ENCODE data around the gene EIF1AD. TPM values are rescaled to one million over a fixed set of nuclear protein-coding genes. Genes with fewer than 3 reads are reported as not detected.
A peak's percentile ranks its signal among the peaks of the same experiment; 100 is the strongest.

Gene EIF1AD
- total and polyA plus RNA-seq, 9 of the 15 experiments (the other 6 are each of a cell fraction or from before 2014, with no cell fraction given) = 50.1 to 98.8 (median 58.7) TPM

DNA sequence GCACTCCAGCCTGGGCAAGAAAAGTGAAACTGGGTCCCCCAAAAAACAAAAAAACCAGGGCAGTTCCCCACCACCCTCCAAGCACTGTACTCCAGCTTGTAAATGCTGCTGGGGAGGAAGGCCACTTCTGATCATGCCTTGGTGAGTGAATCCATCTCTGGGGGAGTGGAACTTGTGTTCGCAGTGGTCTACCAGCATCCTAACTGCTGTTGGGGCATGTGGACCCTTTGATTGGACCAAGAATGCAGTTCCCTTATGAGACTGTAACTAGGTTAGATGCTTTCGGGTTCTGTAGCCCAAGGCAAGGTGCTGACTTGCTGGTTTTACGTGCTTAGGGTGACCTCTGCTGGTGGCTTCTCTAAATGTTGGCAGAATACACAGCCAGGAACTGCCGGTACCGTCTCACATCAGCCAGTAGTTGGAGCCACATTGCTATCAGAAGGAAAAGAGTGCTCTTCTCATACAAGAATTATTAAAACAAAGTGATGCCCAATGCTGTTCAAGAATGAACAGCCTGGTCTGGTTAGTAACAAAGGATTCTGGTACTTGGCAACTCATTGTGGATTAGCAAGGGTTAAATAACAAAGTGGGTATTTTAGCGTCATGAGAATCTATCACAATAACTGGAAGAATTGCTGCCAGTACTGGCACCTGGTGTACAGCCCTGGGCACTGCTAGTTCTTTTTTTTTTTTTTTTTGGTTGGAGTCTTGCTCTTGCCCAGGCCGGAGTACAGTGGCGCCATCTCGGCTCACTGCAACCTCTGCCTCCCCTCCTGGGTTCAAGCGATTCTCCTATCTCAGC lies 13.0 kb downstream of the EIF1AD start (continued):
- TF ChIP-seq ZNF764 (CRISPR knock-in tag; IDR thresholded peaks at IDR 0.05; ENCODE audit: low read depth) (no peak), GTF2F1 (IDR thresholded peaks at IDR 0.05; ENCODE audit: low read depth, low read length) (no peak), RBM17 (IDR thresholded peaks at IDR 0.05; ENCODE audit: borderline replicate concordance, low read depth, low read length) (no peak), BACH1 (tag; IDR thresholded peaks at IDR 0.05) (no peak), MEIS2 (IDR thresholded peaks at IDR 0.05; ENCODE audit: partially characterized antibody) (no peak), MCM5 (IDR thresholded peaks at IDR 0.05; ENCODE audit: low read depth) (no peak), SNRNP70 (optimal IDR thresholded peaks at IDR 0.05; ENCODE audit: low read depth, low read length) (no peak), RBM25 (IDR thresholded peaks at IDR 0.05; ENCODE audit: low read depth, low read length, severe bottlenecking) (no peak), ZC3H8 (IDR thresholded peaks at IDR 0.05) (no peak), ZNF431 (CRISPR knock-in tag; IDR thresholded peaks at IDR 0.05) (no peak), NR2C1 (IDR thresholded peaks at IDR 0.05) (no peak), NR2C1 (tag; IDR thresholded peaks at IDR 0.05) (no peak), PTBP1 (IDR thresholded peaks at IDR 0.05; ENCODE audit: low read depth, low read length) (no peak), EGR1 (conservative IDR thresholded peaks at IDR 0.05) (no peak)
- TF ChIP-seq, protein P1, sequence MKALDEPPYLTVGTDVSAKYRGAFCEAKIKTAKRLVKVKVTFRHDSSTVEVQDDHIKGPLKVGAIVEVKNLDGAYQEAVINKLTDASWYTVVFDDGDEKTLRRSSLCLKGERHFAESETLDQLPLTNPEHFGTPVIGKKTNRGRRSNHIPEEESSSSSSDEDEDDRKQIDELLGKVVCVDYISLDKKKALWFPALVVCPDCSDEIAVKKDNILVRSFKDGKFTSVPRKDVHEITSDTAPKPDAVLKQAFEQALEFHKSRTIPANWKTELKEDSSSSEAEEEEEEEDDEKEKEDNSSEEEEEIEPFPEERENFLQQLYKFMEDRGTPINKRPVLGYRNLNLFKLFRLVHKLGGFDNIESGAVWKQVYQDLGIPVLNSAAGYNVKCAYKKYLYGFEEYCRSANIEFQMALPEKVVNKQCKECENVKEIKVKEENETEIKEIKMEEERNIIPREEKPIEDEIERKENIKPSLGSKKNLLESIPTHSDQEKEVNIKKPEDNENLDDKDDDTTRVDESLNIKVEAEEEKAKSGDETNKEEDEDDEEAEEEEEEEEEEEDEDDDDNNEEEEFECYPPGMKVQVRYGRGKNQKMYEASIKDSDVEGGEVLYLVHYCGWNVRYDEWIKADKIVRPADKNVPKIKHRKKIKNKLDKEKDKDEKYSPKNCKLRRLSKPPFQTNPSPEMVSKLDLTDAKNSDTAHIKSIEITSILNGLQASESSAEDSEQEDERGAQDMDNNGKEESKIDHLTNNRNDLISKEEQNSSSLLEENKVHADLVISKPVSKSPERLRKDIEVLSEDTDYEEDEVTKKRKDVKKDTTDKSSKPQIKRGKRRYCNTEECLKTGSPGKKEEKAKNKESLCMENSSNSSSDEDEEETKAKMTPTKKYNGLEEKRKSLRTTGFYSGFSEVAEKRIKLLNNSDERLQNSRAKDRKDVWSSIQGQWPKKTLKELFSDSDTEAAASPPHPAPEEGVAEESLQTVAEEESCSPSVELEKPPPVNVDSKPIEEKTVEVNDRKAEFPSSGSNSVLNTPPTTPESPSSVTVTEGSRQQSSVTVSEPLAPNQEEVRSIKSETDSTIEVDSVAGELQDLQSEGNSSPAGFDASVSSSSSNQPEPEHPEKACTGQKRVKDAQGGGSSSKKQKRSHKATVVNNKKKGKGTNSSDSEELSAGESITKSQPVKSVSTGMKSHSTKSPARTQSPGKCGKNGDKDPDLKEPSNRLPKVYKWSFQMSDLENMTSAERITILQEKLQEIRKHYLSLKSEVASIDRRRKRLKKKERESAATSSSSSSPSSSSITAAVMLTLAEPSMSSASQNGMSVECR (CRISPR knock-in tag; IDR thresholded peaks at IDR 0.05) = no peak
- TF ChIP-seq, protein P2, sequence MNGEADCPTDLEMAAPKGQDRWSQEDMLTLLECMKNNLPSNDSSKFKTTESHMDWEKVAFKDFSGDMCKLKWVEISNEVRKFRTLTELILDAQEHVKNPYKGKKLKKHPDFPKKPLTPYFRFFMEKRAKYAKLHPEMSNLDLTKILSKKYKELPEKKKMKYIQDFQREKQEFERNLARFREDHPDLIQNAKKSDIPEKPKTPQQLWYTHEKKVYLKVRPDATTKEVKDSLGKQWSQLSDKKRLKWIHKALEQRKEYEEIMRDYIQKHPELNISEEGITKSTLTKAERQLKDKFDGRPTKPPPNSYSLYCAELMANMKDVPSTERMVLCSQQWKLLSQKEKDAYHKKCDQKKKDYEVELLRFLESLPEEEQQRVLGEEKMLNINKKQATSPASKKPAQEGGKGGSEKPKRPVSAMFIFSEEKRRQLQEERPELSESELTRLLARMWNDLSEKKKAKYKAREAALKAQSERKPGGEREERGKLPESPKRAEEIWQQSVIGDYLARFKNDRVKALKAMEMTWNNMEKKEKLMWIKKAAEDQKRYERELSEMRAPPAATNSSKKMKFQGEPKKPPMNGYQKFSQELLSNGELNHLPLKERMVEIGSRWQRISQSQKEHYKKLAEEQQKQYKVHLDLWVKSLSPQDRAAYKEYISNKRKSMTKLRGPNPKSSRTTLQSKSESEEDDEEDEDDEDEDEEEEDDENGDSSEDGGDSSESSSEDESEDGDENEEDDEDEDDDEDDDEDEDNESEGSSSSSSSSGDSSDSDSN (IDR thresholded peaks at IDR 0.05; ENCODE audit: borderline replicate concordance in 1 of 2, low read depth in 2 of 2, low read length in 2 of 2) = 0 out of 4 replicates have a peak, but pooled peaks of 1 of the 2 experiments have one; percentile 41
- TF ChIP-seq, protein P3, sequence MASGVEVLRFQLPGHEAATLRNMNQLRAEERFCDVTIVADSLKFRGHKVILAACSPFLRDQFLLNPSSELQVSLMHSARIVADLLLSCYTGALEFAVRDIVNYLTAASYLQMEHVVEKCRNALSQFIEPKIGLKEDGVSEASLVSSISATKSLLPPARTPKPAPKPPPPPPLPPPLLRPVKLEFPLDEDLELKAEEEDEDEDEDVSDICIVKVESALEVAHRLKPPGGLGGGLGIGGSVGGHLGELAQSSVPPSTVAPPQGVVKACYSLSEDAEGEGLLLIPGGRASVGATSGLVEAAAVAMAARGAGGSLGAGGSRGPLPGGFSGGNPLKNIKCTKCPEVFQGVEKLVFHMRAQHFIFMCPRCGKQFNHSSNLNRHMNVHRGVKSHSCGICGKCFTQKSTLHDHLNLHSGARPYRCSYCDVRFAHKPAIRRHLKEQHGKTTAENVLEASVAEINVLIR (CRISPR knock-in tag; IDR thresholded peaks at IDR 0.05) = no peak

Data from K562 (cell line).